Hepatocyte (in vitro differentiated cells): ENCODE data around the gene VAPA. TPM values are rescaled to one million over a fixed set of nuclear protein-coding genes. Genes with fewer than 3 reads are reported as not detected.

Experiments used
- DNase-seq: peaks from one replicate; pipeline ENCODE4 v3.0.0-alpha.2; 2016; ENCODE audit warnings: low spot score
- H2AFZ ChIP-seq: fragments of 200-600 bp; sonication (generic); 2 replicates; pipeline ENCODE4 v1.6.0; 2016; ENCODE audit warnings: antibody characterized with exemption, mild to moderate bottlenecking
- H3K27ac ChIP-seq: fragments of 200-600 bp; sonication (generic); 2 replicates; pipeline ENCODE4 v1.5.1; 2016; ENCODE audit warnings: mild to moderate bottlenecking
- H3K27me3 ChIP-seq: fragments of 200-600 bp; sonication (generic); 2 replicates; pipeline ENCODE4 v1.6.1; 2016
- H3K36me3 ChIP-seq: fragments of 200-600 bp; sonication (generic); replicated peaks from 2 replicates; pipeline ENCODE4 v1.5.1; 2016; ENCODE audit warnings: low read depth; ENCODE audit not compliant: insufficient read depth
- H3K4me1 ChIP-seq: fragments of 200-600 bp; sonication (generic); 2 replicates; pipeline ENCODE4 v1.5.1; 2016; ENCODE audit warnings: mild to moderate bottlenecking, moderate library complexity; ENCODE audit not compliant: insufficient read depth
- H3K4me2 ChIP-seq: fragments of 200-600 bp; sonication (generic); 2 replicates; pipeline ENCODE4 v1.6.0; 2016
- H3K4me3 ChIP-seq: fragments of 200-600 bp; sonication (generic); 2 replicates; pipeline ENCODE4 v1.5.1; 2016; ENCODE audit warnings: mild to moderate bottlenecking
- H3K79me2 ChIP-seq: fragments of 200-600 bp; sonication (generic); 2 replicates; pipeline ENCODE4 v1.6.0; 2017; ENCODE audit warnings: mild to moderate bottlenecking
- H3K9me2 ChIP-seq: fragments of 200-600 bp; sonication (generic); replicated peaks from 2 replicates; pipeline ENCODE4 v1.6.0; 2017; ENCODE audit warnings: mild to moderate bottlenecking; ENCODE audit not compliant: insufficient read depth
- H3K9me3 ChIP-seq: fragments of 200-600 bp; sonication (generic); 2 replicates; pipeline ENCODE4 v1.5.1; 2016; ENCODE audit warnings: low read depth, mild to moderate bottlenecking
- H4K20me1 ChIP-seq: fragments of 200-600 bp; sonication (generic); 2 replicates; pipeline ENCODE4 v1.6.0; 2016; ENCODE audit warnings: mild to moderate bottlenecking; ENCODE audit not compliant: insufficient read depth, poor library complexity, severe bottlenecking
- EZH2 ChIP-seq: fragments of 200-600 bp; sonication (generic); IDR thresholded peaks from 2 replicates; pipeline ENCODE4 v1.6.1; 2016; ENCODE audit warnings: antibody characterized with exemption, mild to moderate bottlenecking, borderline replicate concordance
- EZH2phosphoT487 ChIP-seq: fragments of 200-600 bp; sonication (generic); IDR thresholded peaks from one replicate; pipeline ENCODE4 v1.6.1; 2018; ENCODE audit warnings: antibody characterized with exemption, mild to moderate bottlenecking, low read depth, moderate library complexity; ENCODE audit not compliant: unreplicated experiment, severe bottlenecking
- WGBS: methylation state at CpG from one replicate; pipeline ENCODE4 v1.1.6; 2016; ENCODE audit warnings: low lambda C conversion rate; ENCODE audit errors: missing lambda C conversion rate; 5-methylcytosine and 5-hydroxymethylcytosine counted together
- polyA plus RNA-seq: library from polyadenylated mRNA; unstranded; fragments of >200 nt; fragmentation: Nextera tagmentation; extraction: Ambion mirVana; gene quantifications from 2 replicates; pipeline ENCODE4 v1.2.1, GENCODE V29; 2016
- total RNA-seq: library from RNA; depleted of rRNA; stranded (reverse); fragments of >200 nt; gene quantifications from 2 replicates; pipeline ENCODE4 v1.2.3, GENCODE V29; 2014
- TF ChIP-seq, protein P1 (sequence below): fragments of 200-600 bp; sonication (generic); IDR thresholded peaks from 2 replicates; pipeline ENCODE4 v1.5.1; 2016; ENCODE audit warnings: antibody characterized with exemption, mild to moderate bottlenecking; ENCODE audit not compliant: poor library complexity

The VAPA gene
- total and polyA plus RNA-seq, 2 experiments from 2014 or later = 290 to 324 TPM

DNA sequence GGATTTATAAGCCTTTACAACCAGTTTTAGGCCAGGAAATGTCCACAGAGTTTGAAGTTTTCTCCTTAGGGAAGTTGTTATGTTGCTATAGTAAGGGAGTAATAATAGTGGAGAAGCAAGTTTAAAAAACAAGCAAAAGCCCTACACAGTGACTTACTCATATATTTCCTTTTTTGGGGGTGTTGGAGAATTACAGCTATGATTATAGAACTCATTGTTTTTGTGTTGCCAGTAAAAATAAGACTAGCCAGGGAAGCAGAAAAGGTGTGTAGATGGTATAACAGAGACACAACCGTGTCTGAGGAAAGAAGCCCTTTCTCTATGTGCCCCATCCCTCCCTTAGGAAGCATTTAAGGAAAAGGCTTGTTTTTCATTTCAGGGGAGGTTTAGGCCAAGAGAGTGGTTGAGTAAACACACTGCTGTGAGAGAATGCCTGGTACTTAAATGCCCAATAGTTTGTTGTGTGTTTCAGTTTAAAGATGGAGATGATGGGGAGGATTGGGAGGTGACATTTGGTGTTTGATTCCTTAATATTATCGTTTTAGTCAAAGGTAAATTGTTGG lies 2.3 kb downstream of the VAPA start:
- H3K9me2 ChIP-seq = no peaks in the 10 kb centered on the region
- peak overlapping the region; percentile 43 for H3K4me3 ChIP-seq
- WGBS = 20% methylated on average over 2 of the region's 2 CpGs
- H3K79me2 ChIP-seq = peaks cover 69% of the 10 kb centered on the region
- H3K36me3 ChIP-seq = no peaks in the 10 kb centered on the region
- H3K4me1 ChIP-seq = peaks cover 38% of the 10 kb centered on the region
- H3K4me2 ChIP-seq = peak overlapping the region; percentile 82
- H3K27ac ChIP-seq = peak overlapping the region; percentile 99
- no peak for DNase-seq
- peaks cover 66% of the 10 kb centered on the region for H4K20me1 ChIP-seq
- TF ChIP-seq EZH2 = no peak
- no peak for TF ChIP-seq EZH2phosphoT487
- TF ChIP-seq, protein P1, sequence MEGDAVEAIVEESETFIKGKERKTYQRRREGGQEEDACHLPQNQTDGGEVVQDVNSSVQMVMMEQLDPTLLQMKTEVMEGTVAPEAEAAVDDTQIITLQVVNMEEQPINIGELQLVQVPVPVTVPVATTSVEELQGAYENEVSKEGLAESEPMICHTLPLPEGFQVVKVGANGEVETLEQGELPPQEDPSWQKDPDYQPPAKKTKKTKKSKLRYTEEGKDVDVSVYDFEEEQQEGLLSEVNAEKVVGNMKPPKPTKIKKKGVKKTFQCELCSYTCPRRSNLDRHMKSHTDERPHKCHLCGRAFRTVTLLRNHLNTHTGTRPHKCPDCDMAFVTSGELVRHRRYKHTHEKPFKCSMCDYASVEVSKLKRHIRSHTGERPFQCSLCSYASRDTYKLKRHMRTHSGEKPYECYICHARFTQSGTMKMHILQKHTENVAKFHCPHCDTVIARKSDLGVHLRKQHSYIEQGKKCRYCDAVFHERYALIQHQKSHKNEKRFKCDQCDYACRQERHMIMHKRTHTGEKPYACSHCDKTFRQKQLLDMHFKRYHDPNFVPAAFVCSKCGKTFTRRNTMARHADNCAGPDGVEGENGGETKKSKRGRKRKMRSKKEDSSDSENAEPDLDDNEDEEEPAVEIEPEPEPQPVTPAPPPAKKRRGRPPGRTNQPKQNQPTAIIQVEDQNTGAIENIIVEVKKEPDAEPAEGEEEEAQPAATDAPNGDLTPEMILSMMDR = no peak
- H3K9me3 ChIP-seq = no peaks in the 10 kb centered on the region
- H3K27me3 ChIP-seq = no peaks in the 10 kb centered on the region
- no peak overlapping the region for H2AFZ ChIP-seq

DNA sequence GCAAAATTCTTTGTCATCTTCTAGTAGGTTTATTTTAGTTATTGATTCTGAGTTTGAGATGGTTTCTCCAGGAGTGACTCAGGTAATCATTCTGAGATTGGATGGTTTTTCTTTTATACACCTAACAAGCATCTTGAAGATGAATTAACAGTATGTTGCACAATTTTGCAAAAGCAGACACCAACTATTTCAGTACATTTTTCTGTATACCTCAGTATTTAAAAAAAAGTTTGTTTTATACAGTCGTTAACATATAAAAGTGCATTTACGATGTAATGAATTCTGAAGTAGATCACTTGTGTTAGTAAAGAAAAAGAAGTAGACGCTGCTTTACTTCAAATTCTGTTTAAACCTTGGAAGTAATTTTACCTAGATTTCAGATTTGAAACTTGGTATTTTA lies 3.0 kb downstream of the VAPA start:
- H3K79me2 ChIP-seq = peaks cover 76% of the 10 kb centered on the region
- peaks cover 72% of the 10 kb centered on the region for H4K20me1 ChIP-seq
- WGBS = 75% methylated on average over 3 of the region's 3 CpGs
- no peaks in the 10 kb centered on the region for H3K9me3 ChIP-seq
- H3K4me2 ChIP-seq = peak overlapping the region; percentile 82
- H2AFZ ChIP-seq = no peak overlapping the region
- H3K4me3 ChIP-seq = no peak overlapping the region
- no peaks in the 10 kb centered on the region for H3K36me3 ChIP-seq
- no peak for TF ChIP-seq EZH2phosphoT487
- no peak for TF ChIP-seq EZH2
- TF ChIP-seq, protein P1 = no peak
- H3K27me3 ChIP-seq = no peaks in the 10 kb centered on the region
- peak overlapping the region; percentile 99 for H3K27ac ChIP-seq
- DNase-seq = no peak
- H3K4me1 ChIP-seq = peaks cover 38% of the 10 kb centered on the region
- H3K9me2 ChIP-seq = no peaks in the 10 kb centered on the region

DNA sequence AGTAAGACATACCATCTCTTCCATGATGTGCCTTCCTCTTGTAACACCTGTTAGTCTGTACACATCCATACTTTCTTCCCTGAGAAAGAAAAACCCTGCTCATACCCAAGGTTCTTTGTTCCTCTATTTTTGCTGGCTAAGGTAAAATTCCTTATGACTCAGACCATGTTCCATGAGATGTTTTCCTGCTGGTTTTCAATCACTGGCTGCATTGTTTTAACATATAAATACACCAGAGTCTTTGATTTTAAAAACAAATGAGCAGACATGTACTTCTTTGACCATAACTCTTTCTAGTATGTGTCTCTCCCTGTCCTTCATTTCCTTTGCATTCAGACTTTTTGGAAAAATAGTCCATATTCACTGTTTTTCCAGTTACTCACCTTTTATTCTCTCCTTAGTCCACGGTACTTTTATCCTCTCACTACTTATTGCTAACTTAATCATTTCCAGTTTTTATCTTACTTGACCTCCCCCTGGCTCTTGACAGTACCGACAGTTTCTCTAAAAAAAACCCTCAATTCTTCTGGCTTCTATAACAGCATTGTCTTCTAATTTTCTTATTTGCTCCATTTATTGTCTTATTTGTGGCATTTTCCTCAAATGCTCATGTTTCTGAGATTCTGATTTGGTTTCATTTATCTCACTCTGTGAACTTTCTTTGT lies 4.3 kb downstream of the VAPA start:
- peak; percentile 35 for DNase-seq
- Histone ChIP-seq H3K36me3 (no peaks in the 10 kb centered on the region), H4K20me1 (peaks cover 86% of the 10 kb centered on the region), H3K4me1 (peaks cover 38% of the 10 kb centered on the region), H3K79me2 (peaks cover 89% of the 10 kb centered on the region), H3K4me3 (no peak overlapping the region), H3K27me3 (no peaks in the 10 kb centered on the region), H3K27ac (peak overlapping the region; percentile 55), H2AFZ (no peak overlapping the region), H3K4me2 (peak overlapping the region; percentile 82), H3K9me2 (no peaks in the 10 kb centered on the region), H3K9me3 (no peaks in the 10 kb centered on the region)
- WGBS = 51% methylated on average over 2 of the region's 2 CpGs
- no peak for TF ChIP-seq EZH2
- TF ChIP-seq EZH2phosphoT487 = no peak
- TF ChIP-seq, protein P1 = no peak
